GM12878 (cell line): ENCODE measurements around the gene WWC2. TPM values are rescaled to one million over a fixed set of nuclear protein-coding genes. Genes with fewer than 3 reads are reported as not detected.

Experiments
- ATAC-seq: fragments of 200-7000 bp; cut with Tn5 transposase; 3 replicates; pipeline ENCODE4 v1.9.1; 2020; ENCODE audit warnings: mild to moderate bottlenecking, moderate library complexity
- BruUV-seq: library from RNA; stranded (reverse); fragments of 400-500 nt; replicated peaks from 2 replicates; lab custom pipeline; 2021; lab: Mats Ljungman, UMichigan
- CTCF ChIA-PET: fragments of 300-600 bp; sonication (Branson Sonifier 250); formaldehyde crosslinking; extraction: SDS; loops from one replicate; lab custom pipeline; 2021; ENCODE audit warnings: inconsistent platforms; lab: Yijun Ruan, JAX
- POLR2A ChIA-PET: fragments of 350-600 bp; formaldehyde crosslinking; extraction: SDS; loops from one replicate; lab custom pipeline; 2021; ENCODE audit warnings: inconsistent platforms; lab: Charles Lee
- RAD21 ChIA-PET: fragments of 300-600 bp; sonication (Branson Sonifier 250); formaldehyde crosslinking; loops from one replicate; lab custom pipeline; 2023; ENCODE audit warnings: antibody characterized with exemption; ENCODE audit not compliant: unreplicated experiment; lab: Charles Lee
- SMC1A ChIA-PET: fragments of 300-600 bp; sonication (Branson Sonifier 250); formaldehyde crosslinking; loops from one replicate; lab custom pipeline; 2023; ENCODE audit not compliant: unreplicated experiment, uncharacterized antibody; lab: Charles Lee
- DNase-seq: peaks from one replicate; pipeline ENCODE4 v3.0.0-alpha.2; 2011; ENCODE audit warnings: low read depth, low spot score
- FAIRE-seq: peaks from 3 replicates; lab custom pipeline; 2011; peaks lifted over from hg19 to GRCh38; lab: Jason Lieb, UNC
- H2AFZ ChIP-seq: 2 replicates; pipeline ENCODE4 v1.6.0; 2011; ENCODE audit warnings: low read depth, low read length, control low read depth; ENCODE audit not compliant: control insufficient read depth
- H3K27ac ChIP-seq: 2 replicates; pipeline ENCODE4 v1.5.1; 2011; ENCODE audit warnings: control low read depth; ENCODE audit not compliant: control insufficient read depth, insufficient read depth
- H3K27me3 ChIP-seq, 2 experiments: replicated peaks in 1 of 2; 2 replicates each; pipeline versions ENCODE4 v1.6.0 to v1.6.1; 2011; ENCODE audit warnings: low read length in 1 of 2; ENCODE audit not compliant: control insufficient read depth in 2 of 2, insufficient read depth in 2 of 2
- H3K36me3 ChIP-seq, 2 experiments: 2 replicates each; pipeline ENCODE4 v1.5.1; 2011; ENCODE audit warnings: low read length in 1 of 2; ENCODE audit not compliant: control insufficient read depth in 2 of 2, insufficient read depth in 2 of 2
- H3K4me1 ChIP-seq: 2 replicates; pipeline ENCODE4 v1.6.1; 2011; ENCODE audit warnings: mild to moderate bottlenecking, low read length, moderate library complexity, mixed read lengths; ENCODE audit not compliant: control insufficient read depth, insufficient read depth
- H3K4me2 ChIP-seq: 2 replicates; pipeline ENCODE4 v1.6.0; 2011; ENCODE audit warnings: control low read depth; ENCODE audit not compliant: control insufficient read depth, insufficient read depth
- H3K4me3 ChIP-seq: fragments of 200-600 bp; sonication (generic); 2 replicates; pipeline ENCODE4 v1.5.1; 2016
- H3K79me2 ChIP-seq: 2 replicates; pipeline ENCODE4 v1.6.0; 2011; ENCODE audit warnings: low read length; ENCODE audit not compliant: control insufficient read depth, insufficient read depth
- H3K9ac ChIP-seq: 2 replicates; pipeline ENCODE4 v1.8.0; 2011; ENCODE audit warnings: low read length, control low read depth, mixed read lengths; ENCODE audit not compliant: control insufficient read depth, insufficient read depth
- H3K9me3 ChIP-seq: replicated peaks from 3 replicates; pipeline ENCODE4 v1.5.1; 2011; ENCODE audit warnings: mild to moderate bottlenecking, low read length; ENCODE audit not compliant: control insufficient read depth, insufficient read depth
- H4K20me1 ChIP-seq: 2 replicates; pipeline ENCODE4 v1.6.0; 2011; ENCODE audit not compliant: control insufficient read depth, insufficient read depth
- ATF3 ChIP-seq: IDR thresholded peaks from 2 replicates; pipeline ENCODE4 v1.6.1; 2011; ENCODE audit warnings: low read depth, mild to moderate bottlenecking, low read length, moderate library complexity, borderline replicate concordance; ENCODE audit errors: extremely low read depth
- BCLAF1 ChIP-seq: fragments of 450-650 bp; IDR thresholded peaks from 2 replicates; pipeline ENCODE4 v1.6.1; 2017; ENCODE audit warnings: antibody characterized with exemption, mild to moderate bottlenecking, moderate library complexity
- BRCA1 ChIP-seq: IDR thresholded peaks from 2 replicates; pipeline ENCODE4 v1.6.1; 2011; ENCODE audit warnings: low read depth, low read length, improper control_type of control experiment
- CEBPB ChIP-seq, 2 experiments: fragments of 150-350 bp in 1 of 2; IDR thresholded peaks; 2 replicates each; pipeline ENCODE4 v1.6.1; 2012 to 2014; ENCODE audit warnings: low read depth in 2 of 2, low read length in 2 of 2, borderline replicate concordance in 1 of 2, inconsistent platforms in 1 of 2
- CREB1 ChIP-seq: IDR thresholded peaks from 2 replicates; pipeline ENCODE4 v1.6.1; 2012; ENCODE audit warnings: low read depth, mild to moderate bottlenecking, inconsistent platforms
- E2F4 ChIP-seq: IDR thresholded peaks from 2 replicates; pipeline ENCODE4 v1.6.1; 2012; ENCODE audit warnings: low read depth, low read length, improper control_type of control experiment
- GABPA ChIP-seq: IDR thresholded peaks from 2 replicates; pipeline ENCODE4 v1.6.1; 2014; ENCODE audit warnings: antibody characterized with exemption, low read depth, mild to moderate bottlenecking, inconsistent platforms
- IKZF1 ChIP-seq: fragments of 450-650 bp; conservative IDR thresholded peaks from 2 replicates; pipeline ENCODE4 v1.6.1; 2017; ENCODE audit warnings: antibody characterized with exemption, mild to moderate bottlenecking
- MEF2A ChIP-seq: IDR thresholded peaks from 2 replicates; pipeline ENCODE4 v1.6.1; 2011; ENCODE audit warnings: low read depth, mild to moderate bottlenecking, low read length, moderate library complexity; ENCODE audit not compliant: insufficient read depth
- MYC ChIP-seq: IDR thresholded peaks from 2 replicates; pipeline ENCODE4 v1.6.1; 2011; ENCODE audit warnings: mild to moderate bottlenecking, low read length, moderate library complexity, inconsistent platforms; ENCODE audit not compliant: insufficient read depth, insufficient replicate concordance, insufficient read length, severe bottlenecking
- RFX5 ChIP-seq: IDR thresholded peaks from 2 replicates; pipeline ENCODE4 v1.6.1; 2011; ENCODE audit warnings: low read depth, low read length, improper control_type of control experiment
- RUNX3 ChIP-seq: IDR thresholded peaks from 2 replicates; pipeline ENCODE4 v1.6.1; 2012; ENCODE audit warnings: low read length, inconsistent platforms
- ZNF274 ChIP-seq: IDR thresholded peaks from one replicate; pipeline ENCODE4 v1.8.0; 2011; ENCODE audit not compliant: insufficient read length, insufficient read depth
- ZSCAN29 ChIP-seq: fragments of 450-650 bp; IDR thresholded peaks from 2 replicates; pipeline ENCODE4 v1.6.1; 2017; ENCODE audit warnings: mild to moderate bottlenecking, moderate library complexity
- ZZZ3 ChIP-seq: IDR thresholded peaks from 2 replicates; pipeline ENCODE4 v1.6.1; 2011; ENCODE audit warnings: low read depth; ENCODE audit not compliant: control insufficient read depth, insufficient read length
- WGBS: methylation state at CpG from one replicate; pipeline ENCODE4 v1.1.6; 2016; ENCODE audit warnings: low lambda C conversion rate; ENCODE audit not compliant: insufficient replicate concordance, insufficient coverage; ENCODE audit errors: missing lambda C conversion rate; 5-methylcytosine and 5-hydroxymethylcytosine counted together
- in situ Hi-C: fragments of 300-500 bp; cut with MboI; formaldehyde crosslinking; loops from 9 replicates; pipeline ENCODE4 v1.14.3; 2018; ENCODE audit warnings: mixed read lengths
- intact Hi-C: fragments of 100-400 bp; cut with micrococcal nuclease; formaldehyde crosslinking; loops from one replicate; pipeline ENCODE4 v1.14.2; 2022; ENCODE audit not compliant: unreplicated experiment
- polyA plus RNA-seq, 11 experiments: library from polyadenylated mRNA; depleted of rRNA in 4 of 11; unstranded in 6 of 11; stranded (reverse) in 5 of 11; fragments of >200 nt; fragmentation: Nextera tagmentation in 4 of 11; fragmentation: Illumina TruSeq in 1 of 11; extraction: Ambion mirVana in 4 of 11; extraction: Trizol in 1 of 11; gene quantifications; 1 replicate in 1 of 11; 2 replicates in 10 of 11; pipeline versions ENCODE4 v1.2.1 to v1.2.3, GENCODE V29; 2011 to 2016; ENCODE audit warnings: inconsistent platforms in 2 of 11, missing spikeins in 2 of 11, low read depth in 1 of 11
- total RNA-seq, 4 experiments: library from RNA; depleted of rRNA in 3 of 4; stranded (reverse); fragments of >200 nt in 3 of 4; fragmentation: Illumina TruSeq in 1 of 4; extraction: Trizol in 1 of 4; gene quantifications; 2 replicates each; pipeline versions ENCODE4 v1.2.1 to v1.2.3, GENCODE V29; 2013 to 2021

WWC2 gene
- total and polyA plus RNA-seq, 10 of the 15 experiments (the other 5 are each of a cell fraction or from before 2014, with no cell fraction given) = 0.02 to 0.72 (median 0.06) TPM; not detected in 3

GRCh38 chr4:183202523-183202922 lies 103.5 kb downstream of the WWC2 start:
- H3K79me2 ChIP-seq = no peaks in the 10 kb centered on the region
- in situ Hi-C loops (no loop called here), intact Hi-C loops (no loop called here)
- H3K4me3 ChIP-seq = no peak overlapping the region
- no peak overlapping the region for H2AFZ ChIP-seq
- H3K27me3 ChIP-seq = peaks cover 0 to 3% of the 10 kb centered on the region in 2 experiments; a peak in 1 of 4 replicates
- SMC1A ChIA-PET = no interaction called here
- no peak for TF ChIP-seq E2F4
- TF ChIP-seq GABPA = no peak
- no peak for TF ChIP-seq MEF2A
- TF ChIP-seq ZNF274 = no peak
- TF ChIP-seq RFX5 = no peak
- no peak for TF ChIP-seq IKZF1
- TF ChIP-seq MYC = no peak
- no peak for TF ChIP-seq BRCA1
- no peak for TF ChIP-seq RUNX3
- TF ChIP-seq ATF3 = no peak
- no peak for TF ChIP-seq CREB1
- TF ChIP-seq CEBPB (IDR thresholded peaks at IDR 0.05; ENCODE audit: borderline replicate concordance in 1 of 2, low read depth in 2 of 2, low read length in 2 of 2) = no peak
- TF ChIP-seq BCLAF1 = no peak
- TF ChIP-seq ZZZ3 = no peak
- TF ChIP-seq ZSCAN29 = no peak
- CTCF ChIA-PET = no interaction called here
- no peak for FAIRE-seq
- H3K9ac ChIP-seq = no peak overlapping the region
- no peak for DNase-seq
- ATAC-seq = no peak
- POLR2A ChIA-PET = no interaction called here
- RAD21 ChIA-PET = no interaction called here
- no peak overlapping the region for H3K4me2 ChIP-seq
- H4K20me1 ChIP-seq = no peaks in the 10 kb centered on the region
- H3K36me3 ChIP-seq = no peaks in the 10 kb centered on the region
- H3K9me3 ChIP-seq = no peaks in the 10 kb centered on the region
- H3K27ac ChIP-seq = no peak overlapping the region
- no TSS peak for BruUV-seq
- WGBS = 88% methylated on average over 2 of the region's 2 CpGs
- H3K4me1 ChIP-seq = no peaks in the 10 kb centered on the region
